ENCODE results near the gene PXDC1.

- TF ChIP-seq POLR2AphosphoS5 (IDR thresholded peaks at IDR 0.05; ENCODE audit: low read depth, low read length) (no peak), EZH2 (IDR thresholded peaks at IDR 0.05) (no peak), CEBPB (IDR thresholded peaks at IDR 0.05; ENCODE audit: low read depth) (no peak), MAX (IDR thresholded peaks at IDR 0.05) (no peak), POLR2A (IDR thresholded peaks at IDR 0.05; ENCODE audit: borderline replicate concordance, extremely low read depth, insufficient read depth, insufficient read length) (no peak), TCF7L2 (IDR thresholded peaks at IDR 0.05; ENCODE audit: borderline replicate concordance, extremely low read depth, insufficient read depth, insufficient read length) (no peak), EZH2phosphoT487 (IDR thresholded peaks at IDR 0.05; ENCODE audit: borderline replicate concordance) (no peak), ZFX (IDR thresholded peaks at IDR 0.05) (no peak), ZNF274 (IDR thresholded peaks at IDR 0.05; ENCODE audit: low read depth, low read length) (no peak)
- TF ChIP-seq, protein P1, sequence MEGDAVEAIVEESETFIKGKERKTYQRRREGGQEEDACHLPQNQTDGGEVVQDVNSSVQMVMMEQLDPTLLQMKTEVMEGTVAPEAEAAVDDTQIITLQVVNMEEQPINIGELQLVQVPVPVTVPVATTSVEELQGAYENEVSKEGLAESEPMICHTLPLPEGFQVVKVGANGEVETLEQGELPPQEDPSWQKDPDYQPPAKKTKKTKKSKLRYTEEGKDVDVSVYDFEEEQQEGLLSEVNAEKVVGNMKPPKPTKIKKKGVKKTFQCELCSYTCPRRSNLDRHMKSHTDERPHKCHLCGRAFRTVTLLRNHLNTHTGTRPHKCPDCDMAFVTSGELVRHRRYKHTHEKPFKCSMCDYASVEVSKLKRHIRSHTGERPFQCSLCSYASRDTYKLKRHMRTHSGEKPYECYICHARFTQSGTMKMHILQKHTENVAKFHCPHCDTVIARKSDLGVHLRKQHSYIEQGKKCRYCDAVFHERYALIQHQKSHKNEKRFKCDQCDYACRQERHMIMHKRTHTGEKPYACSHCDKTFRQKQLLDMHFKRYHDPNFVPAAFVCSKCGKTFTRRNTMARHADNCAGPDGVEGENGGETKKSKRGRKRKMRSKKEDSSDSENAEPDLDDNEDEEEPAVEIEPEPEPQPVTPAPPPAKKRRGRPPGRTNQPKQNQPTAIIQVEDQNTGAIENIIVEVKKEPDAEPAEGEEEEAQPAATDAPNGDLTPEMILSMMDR (IDR thresholded peaks at IDR 0.05 in 2 of 3, conservative IDR thresholded peaks at IDR 0.05 in 1 of 3; ENCODE audit: borderline replicate concordance in 1 of 3, insufficient read depth in 1 of 3, low read depth in 2 of 3, low read length in 2 of 3), result no peak
- TF ChIP-seq, protein P2, sequence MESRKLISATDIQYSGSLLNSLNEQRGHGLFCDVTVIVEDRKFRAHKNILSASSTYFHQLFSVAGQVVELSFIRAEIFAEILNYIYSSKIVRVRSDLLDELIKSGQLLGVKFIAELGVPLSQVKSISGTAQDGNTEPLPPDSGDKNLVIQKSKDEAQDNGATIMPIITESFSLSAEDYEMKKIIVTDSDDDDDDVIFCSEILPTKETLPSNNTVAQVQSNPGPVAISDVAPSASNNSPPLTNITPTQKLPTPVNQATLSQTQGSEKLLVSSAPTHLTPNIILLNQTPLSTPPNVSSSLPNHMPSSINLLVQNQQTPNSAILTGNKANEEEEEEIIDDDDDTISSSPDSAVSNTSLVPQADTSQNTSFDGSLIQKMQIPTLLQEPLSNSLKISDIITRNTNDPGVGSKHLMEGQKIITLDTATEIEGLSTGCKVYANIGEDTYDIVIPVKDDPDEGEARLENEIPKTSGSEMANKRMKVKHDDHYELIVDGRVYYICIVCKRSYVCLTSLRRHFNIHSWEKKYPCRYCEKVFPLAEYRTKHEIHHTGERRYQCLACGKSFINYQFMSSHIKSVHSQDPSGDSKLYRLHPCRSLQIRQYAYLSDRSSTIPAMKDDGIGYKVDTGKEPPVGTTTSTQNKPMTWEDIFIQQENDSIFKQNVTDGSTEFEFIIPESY (IDR thresholded peaks at IDR 0.05; ENCODE audit: extremely low read depth, insufficient replicate concordance, low read length), result no peak
- TF ChIP-seq, protein P3, sequence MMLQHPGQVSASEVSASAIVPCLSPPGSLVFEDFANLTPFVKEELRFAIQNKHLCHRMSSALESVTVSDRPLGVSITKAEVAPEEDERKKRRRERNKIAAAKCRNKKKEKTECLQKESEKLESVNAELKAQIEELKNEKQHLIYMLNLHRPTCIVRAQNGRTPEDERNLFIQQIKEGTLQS (IDR thresholded peaks at IDR 0.05), result no peak
These were observed 37.4 kb downstream of the PXDC1 start for GRCh38 chr6:3714111-3714510.
